ENCODE results near the gene EHD1.

DNA sequence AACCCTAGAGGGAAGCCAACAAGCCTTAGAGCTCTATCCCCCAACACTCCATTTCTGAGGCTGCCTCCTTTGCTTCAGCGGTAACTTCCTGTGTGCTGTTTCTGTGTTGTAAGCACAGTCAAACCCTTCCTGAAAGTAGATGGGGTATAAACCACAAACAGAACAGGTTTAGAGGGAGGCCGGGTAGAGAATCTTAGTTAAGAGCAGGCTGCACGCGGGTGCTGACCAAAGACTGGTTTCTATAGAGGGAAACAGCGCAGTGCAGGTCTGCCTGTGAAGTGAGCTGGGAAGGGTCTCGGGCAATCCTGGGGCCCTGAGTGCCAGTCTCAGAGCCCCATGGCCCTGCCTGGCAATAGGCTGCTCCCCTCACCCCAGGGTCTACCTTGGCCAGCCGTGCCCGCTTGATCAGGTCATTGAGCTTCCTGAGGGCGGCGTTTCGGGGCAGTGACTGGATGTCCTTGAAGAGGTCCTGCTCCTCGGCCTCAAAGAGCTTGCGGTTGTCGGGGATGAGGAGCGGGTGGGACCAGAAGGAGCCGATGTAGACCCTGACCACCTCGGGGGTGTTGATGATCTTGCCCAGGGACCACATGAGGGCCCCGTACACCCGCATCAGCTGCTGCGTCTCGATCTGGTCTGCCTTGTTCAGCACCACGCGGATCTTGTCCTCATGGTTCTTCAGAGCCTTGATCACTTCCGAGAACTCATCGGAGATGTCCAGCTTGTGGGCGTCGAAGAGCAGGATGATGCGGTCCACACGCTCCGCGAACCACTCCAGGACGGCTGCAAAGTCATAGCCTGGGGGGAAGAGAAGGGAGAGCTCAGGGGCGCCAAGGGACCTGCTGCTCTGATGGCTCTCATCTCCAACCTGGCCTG is 18.6 kb downstream of the EHD1 start:
- TF ChIP-seq POLR2A (IDR thresholded peaks at IDR 0.05) = peak in 1 of 4 donors; percentile 54
- TF ChIP-seq, protein P1, sequence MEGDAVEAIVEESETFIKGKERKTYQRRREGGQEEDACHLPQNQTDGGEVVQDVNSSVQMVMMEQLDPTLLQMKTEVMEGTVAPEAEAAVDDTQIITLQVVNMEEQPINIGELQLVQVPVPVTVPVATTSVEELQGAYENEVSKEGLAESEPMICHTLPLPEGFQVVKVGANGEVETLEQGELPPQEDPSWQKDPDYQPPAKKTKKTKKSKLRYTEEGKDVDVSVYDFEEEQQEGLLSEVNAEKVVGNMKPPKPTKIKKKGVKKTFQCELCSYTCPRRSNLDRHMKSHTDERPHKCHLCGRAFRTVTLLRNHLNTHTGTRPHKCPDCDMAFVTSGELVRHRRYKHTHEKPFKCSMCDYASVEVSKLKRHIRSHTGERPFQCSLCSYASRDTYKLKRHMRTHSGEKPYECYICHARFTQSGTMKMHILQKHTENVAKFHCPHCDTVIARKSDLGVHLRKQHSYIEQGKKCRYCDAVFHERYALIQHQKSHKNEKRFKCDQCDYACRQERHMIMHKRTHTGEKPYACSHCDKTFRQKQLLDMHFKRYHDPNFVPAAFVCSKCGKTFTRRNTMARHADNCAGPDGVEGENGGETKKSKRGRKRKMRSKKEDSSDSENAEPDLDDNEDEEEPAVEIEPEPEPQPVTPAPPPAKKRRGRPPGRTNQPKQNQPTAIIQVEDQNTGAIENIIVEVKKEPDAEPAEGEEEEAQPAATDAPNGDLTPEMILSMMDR (IDR thresholded peaks at IDR 0.05) = no peak

All from esophagus squamous epithelium (tissue), 4 donors.